CD4-positive, alpha-beta T cell treated with Interleukin-6 at 100 ng/mL for 8 hours (primary cell): ENCODE results near the gene ANO10.
"Not testable (repeated sequence)": the region's sequence is repeated elsewhere in the genome, so short reads cannot be mapped to it uniquely, and the experiment has no call there.

Experiments
- DNase-seq: peaks from one replicate; pipeline ENCODE4 v3.0.0-alpha.2; 2020; ENCODE audit warnings: mixed read lengths, low spot score

ANO10 gene

GRCh38 chr3:43621656-43622432 lies at the start of gene ANO10:
TSS of gene ANO10 (minus strand) at chr3:43622011. CDS start at chr3:43605852, 16,159 bp downstream.
- peak; percentile 94 for DNase-seq

GRCh38 chr3:43670635-43671522 lies 49.1 kb upstream of the ANO10 start:
- DNase-seq, result no peak

- not testable (repeated sequence) for DNase-seq
These were observed 43.2 kb upstream of the ANO10 start for GRCh38 chr3:43665011-43665410.

- DNase-seq, result not testable (repeated sequence)
These were observed 39.6 kb upstream of the ANO10 start for GRCh38 chr3:43661376-43661775.

GRCh38 chr3:43659250-43659880 lies 37.6 kb upstream of the ANO10 start:
- no peak for DNase-seq

- not testable (repeated sequence) for DNase-seq
These were observed 34.6 kb upstream of the ANO10 start for GRCh38 chr3:43656390-43656789.

- no peak for DNase-seq
These were observed 28.5 kb upstream of the ANO10 start for GRCh38 chr3:43650345-43650744.

- no peak for DNase-seq
These were observed 27.7 kb upstream of the ANO10 start for GRCh38 chr3:43649365-43649968.

GRCh38 chr3:43648957-43649356 lies 27.1 kb upstream of the ANO10 start:
- DNase-seq, result no peak

- no peak for DNase-seq
These were observed 25.7 kb upstream of the ANO10 start for GRCh38 chr3:43647331-43648166.

GRCh38 chr3:43644443-43644842 lies 22.6 kb upstream of the ANO10 start:
- no peak for DNase-seq

GRCh38 chr3:43641306-43642114 lies 19.7 kb upstream of the ANO10 start:
- no peak for DNase-seq

- no peak for DNase-seq
These were observed 18.9 kb upstream of the ANO10 start for GRCh38 chr3:43640681-43641080.

- DNase-seq, result peak; percentile 21
These were observed 17.0 kb upstream of the ANO10 start for GRCh38 chr3:43638594-43639447.

- DNase-seq, result no peak
These were observed 15.9 kb upstream of the ANO10 start for GRCh38 chr3:43637702-43638101.

GRCh38 chr3:43632986-43633385 lies 11.2 kb upstream of the ANO10 start:
- DNase-seq, result no peak

GRCh38 chr3:43632269-43632733 lies 10.5 kb upstream of the ANO10 start:
- no peak for DNase-seq

GRCh38 chr3:43629741-43630140 lies 7.9 kb upstream of the ANO10 start:
- no peak for DNase-seq

- no peak for DNase-seq
These were observed 7.4 kb upstream of the ANO10 start for GRCh38 chr3:43629257-43629656.
